HFFc6 (cell line): ENCODE measurements around the gene VPS51. TPM values are rescaled to one million over a fixed set of nuclear protein-coding genes. Genes with fewer than 3 reads are reported as not detected.

Experiments used
- DNase-seq: peaks from one replicate; pipeline ENCODE4 v3.0.0-alpha.2; 2018
- H3K27ac Mint-ChIP-seq: 2 replicates; pipeline ENCODE4 v1.8.0; 2020; ENCODE audit warnings: mild to moderate bottlenecking, mixed read lengths
- H3K27me3 Mint-ChIP-seq: 2 replicates; pipeline ENCODE4 v1.8.0; 2021; ENCODE audit warnings: mild to moderate bottlenecking, moderate library complexity, mixed read lengths; ENCODE audit not compliant: insufficient read depth
- H3K36me3 Mint-ChIP-seq: 2 replicates; pipeline ENCODE4 v1.8.0; 2021; ENCODE audit warnings: low read depth, mixed read lengths
- H3K4me1 Mint-ChIP-seq: 2 replicates; pipeline ENCODE4 v1.8.0; 2020; ENCODE audit warnings: low read depth, mixed read lengths
- H3K4me3 Mint-ChIP-seq: 2 replicates; pipeline ENCODE4 v1.8.0; 2020; ENCODE audit warnings: mild to moderate bottlenecking, moderate library complexity, mixed read lengths
- H3K9me3 Mint-ChIP-seq: 2 replicates; pipeline ENCODE4 v1.8.0; 2020; ENCODE audit warnings: mild to moderate bottlenecking, mixed read lengths
- CTCF ChIP-seq: fragments of 200-600 bp; sonication (generic); IDR thresholded peaks from 2 replicates; pipeline ENCODE4 v1.5.0; 2021; ENCODE audit warnings: antibody characterized with exemption, mild to moderate bottlenecking
- total RNA-seq, 6 experiments: library from RNA; stranded (reverse); fragmentation: NEBNext Ultra II Directional; extraction: Animal tissue kit (Norgen Biotek cat#: 25700); gene quantifications; 2 replicates in 1 of 6; 3 replicates in 5 of 6; pipeline ENCODE4 v1.2.3, GENCODE V29; 2021

The VPS51 gene
- total RNA-seq, 6 experiments from 2014 or later: 61.2 to 90.1 (median 79.4) TPM

DNA sequence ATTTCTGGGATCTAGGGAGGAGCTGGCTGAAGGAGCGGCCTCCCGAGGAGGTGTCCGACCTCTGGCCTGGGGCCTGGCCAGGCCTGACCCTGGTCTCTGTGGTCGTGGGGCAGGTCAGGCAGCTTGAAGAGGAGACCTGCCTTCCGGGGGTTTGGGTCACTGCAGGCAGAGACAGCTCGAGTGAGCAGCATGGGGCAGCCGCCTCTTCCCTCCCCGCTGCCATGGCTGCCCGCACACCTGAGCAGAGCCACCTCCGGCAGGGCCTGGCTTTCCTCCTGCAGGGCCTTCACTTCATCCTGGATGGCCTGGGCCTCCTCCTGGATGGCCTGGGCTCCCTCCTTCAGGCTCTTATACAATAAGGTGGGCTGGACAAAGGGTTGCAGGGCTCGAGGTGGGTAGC lies 29.7 kb upstream of the VPS51 start:
- Mint-ChIP-seq H3K9me3 (no peaks in the 10 kb centered on the region), H3K36me3 (no peaks in the 10 kb centered on the region), H3K4me3 (no peak overlapping the region), H3K4me1 (no peaks in the 10 kb centered on the region), H3K27me3 (no peaks in the 10 kb centered on the region; the same call in 1 of the 2 replicates), H3K27ac (no peak overlapping the region)
- no peak for TF ChIP-seq CTCF
- no peak for DNase-seq

GRCh38 chr11:65066805-65067291 lies 29.2 kb upstream of the VPS51 start:
- H3K27me3 Mint-ChIP-seq: no peaks in the 10 kb centered on the region; the same call in 1 of the 2 replicates
- no peak for DNase-seq
- no peak overlapping the region for H3K4me3 Mint-ChIP-seq
- no peaks in the 10 kb centered on the region for H3K9me3 Mint-ChIP-seq
- no peak overlapping the region for H3K27ac Mint-ChIP-seq
- no peaks in the 10 kb centered on the region for H3K4me1 Mint-ChIP-seq
- no peaks in the 10 kb centered on the region for H3K36me3 Mint-ChIP-seq
- TF ChIP-seq CTCF: no peak

- Mint-ChIP-seq H3K27me3 (no peaks in the 10 kb centered on the region; the same call in 1 of the 2 replicates), H3K9me3 (no peaks in the 10 kb centered on the region), H3K36me3 (no peaks in the 10 kb centered on the region), H3K27ac (no peak overlapping the region), H3K4me3 (no peak overlapping the region), H3K4me1 (no peaks in the 10 kb centered on the region)
- no peak for TF ChIP-seq CTCF
- no peak for DNase-seq
Observed at GRCh38 chr11:65067446-65067845, 28.6 kb upstream of the VPS51 start.

DNA sequence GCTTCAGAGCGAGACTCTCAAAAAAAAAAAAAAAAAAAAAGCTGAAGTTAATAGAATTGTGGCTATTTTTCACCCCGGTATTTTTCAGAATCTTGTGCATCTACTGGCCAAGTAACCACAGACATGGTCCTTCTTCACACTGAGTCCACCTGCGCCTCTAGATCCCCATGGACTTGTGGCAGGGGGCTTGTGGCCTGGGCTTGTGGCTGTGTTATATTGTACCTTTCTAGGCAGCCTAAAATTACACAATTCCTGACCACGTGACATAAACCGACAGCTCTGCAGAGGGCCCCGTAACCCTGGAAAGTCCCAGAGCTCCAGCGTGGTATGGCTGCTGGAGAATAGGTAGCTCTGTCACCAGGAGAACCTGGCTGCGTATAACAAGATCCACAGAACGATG lies 26.8 kb upstream of the VPS51 start:
- TF ChIP-seq CTCF: no peak

DNA sequence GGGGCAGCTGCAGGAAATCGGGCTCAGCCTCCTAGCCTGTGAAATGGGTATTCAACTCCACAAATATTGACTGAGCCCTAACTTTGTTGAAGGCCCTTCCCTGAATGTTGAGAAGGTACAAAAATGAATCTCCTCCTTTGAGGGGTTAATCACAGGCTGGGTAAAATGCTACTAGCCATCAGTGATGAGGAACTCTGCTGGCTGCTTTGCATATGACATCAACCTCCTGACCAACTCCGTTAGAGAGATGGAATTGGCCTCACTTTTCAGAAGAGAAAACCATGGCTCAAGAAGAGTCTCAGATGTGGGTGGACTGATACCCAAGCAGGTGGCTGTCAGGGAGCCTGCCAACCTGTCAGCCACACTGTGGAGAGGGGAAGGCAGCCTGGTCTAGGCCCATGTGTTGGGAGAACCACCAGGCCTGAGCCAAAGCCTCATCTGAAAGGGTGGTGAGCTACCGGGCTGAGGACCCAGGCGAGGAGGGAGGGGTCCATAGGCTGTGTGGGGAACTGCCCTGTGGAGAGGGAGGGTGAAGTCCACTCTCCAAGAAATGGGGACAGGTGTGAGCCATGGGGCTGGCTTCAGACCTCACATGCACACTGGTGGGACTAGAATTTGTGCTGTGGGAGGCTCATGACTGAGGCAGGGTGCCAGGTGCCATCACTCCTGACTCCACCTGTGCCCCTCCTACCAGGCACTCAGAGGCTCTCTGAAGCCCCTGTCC lies 23.9 kb upstream of the VPS51 start:
- H3K36me3 Mint-ChIP-seq: peaks cover 4% of the 10 kb centered on the region; the same call in 1 of the 2 replicates
- H3K9me3 Mint-ChIP-seq: no peaks in the 10 kb centered on the region
- peak; percentile 12; the same call in 1 of the 2 replicates for TF ChIP-seq CTCF
- no peak overlapping the region for H3K4me3 Mint-ChIP-seq
- H3K27ac Mint-ChIP-seq: no peak overlapping the region
- H3K4me1 Mint-ChIP-seq: no peaks in the 10 kb centered on the region
- peaks cover 2% of the 10 kb centered on the region; the same call in 1 of the 2 replicates for H3K27me3 Mint-ChIP-seq
- DNase-seq: no peak

More for the DNA sequence above, 26.8 kb upstream of the VPS51 start:
- Mint-ChIP-seq H3K27me3 (peaks cover 2% of the 10 kb centered on the region; the same call in 1 of the 2 replicates), H3K9me3 (no peaks in the 10 kb centered on the region), H3K27ac (no peak overlapping the region), H3K4me1 (no peaks in the 10 kb centered on the region), H3K4me3 (no peak overlapping the region), H3K36me3 (no peaks in the 10 kb centered on the region)
- no peak for DNase-seq
